ENCODE data around the gene CNDP1. TPM values are rescaled to one million over a fixed set of nuclear protein-coding genes. Genes with fewer than 3 reads are reported as not detected.

The CNDP1 gene
- total RNA-seq, 1 donor from 2014 or later, result not detected

GRCh38 chr18:74546007-74546406 is 11.7 kb downstream of the CNDP1 start:
- DNase-seq (ENCODE audit: low read depth), result no peak
- TF ChIP-seq, protein P1, sequence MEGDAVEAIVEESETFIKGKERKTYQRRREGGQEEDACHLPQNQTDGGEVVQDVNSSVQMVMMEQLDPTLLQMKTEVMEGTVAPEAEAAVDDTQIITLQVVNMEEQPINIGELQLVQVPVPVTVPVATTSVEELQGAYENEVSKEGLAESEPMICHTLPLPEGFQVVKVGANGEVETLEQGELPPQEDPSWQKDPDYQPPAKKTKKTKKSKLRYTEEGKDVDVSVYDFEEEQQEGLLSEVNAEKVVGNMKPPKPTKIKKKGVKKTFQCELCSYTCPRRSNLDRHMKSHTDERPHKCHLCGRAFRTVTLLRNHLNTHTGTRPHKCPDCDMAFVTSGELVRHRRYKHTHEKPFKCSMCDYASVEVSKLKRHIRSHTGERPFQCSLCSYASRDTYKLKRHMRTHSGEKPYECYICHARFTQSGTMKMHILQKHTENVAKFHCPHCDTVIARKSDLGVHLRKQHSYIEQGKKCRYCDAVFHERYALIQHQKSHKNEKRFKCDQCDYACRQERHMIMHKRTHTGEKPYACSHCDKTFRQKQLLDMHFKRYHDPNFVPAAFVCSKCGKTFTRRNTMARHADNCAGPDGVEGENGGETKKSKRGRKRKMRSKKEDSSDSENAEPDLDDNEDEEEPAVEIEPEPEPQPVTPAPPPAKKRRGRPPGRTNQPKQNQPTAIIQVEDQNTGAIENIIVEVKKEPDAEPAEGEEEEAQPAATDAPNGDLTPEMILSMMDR (conservative IDR thresholded peaks at IDR 0.05; ENCODE audit: low read depth, low read length), result no peak
- H3K4me3 ChIP-seq (ENCODE audit: low read depth, low read length), result no peak overlapping the region

DNA sequence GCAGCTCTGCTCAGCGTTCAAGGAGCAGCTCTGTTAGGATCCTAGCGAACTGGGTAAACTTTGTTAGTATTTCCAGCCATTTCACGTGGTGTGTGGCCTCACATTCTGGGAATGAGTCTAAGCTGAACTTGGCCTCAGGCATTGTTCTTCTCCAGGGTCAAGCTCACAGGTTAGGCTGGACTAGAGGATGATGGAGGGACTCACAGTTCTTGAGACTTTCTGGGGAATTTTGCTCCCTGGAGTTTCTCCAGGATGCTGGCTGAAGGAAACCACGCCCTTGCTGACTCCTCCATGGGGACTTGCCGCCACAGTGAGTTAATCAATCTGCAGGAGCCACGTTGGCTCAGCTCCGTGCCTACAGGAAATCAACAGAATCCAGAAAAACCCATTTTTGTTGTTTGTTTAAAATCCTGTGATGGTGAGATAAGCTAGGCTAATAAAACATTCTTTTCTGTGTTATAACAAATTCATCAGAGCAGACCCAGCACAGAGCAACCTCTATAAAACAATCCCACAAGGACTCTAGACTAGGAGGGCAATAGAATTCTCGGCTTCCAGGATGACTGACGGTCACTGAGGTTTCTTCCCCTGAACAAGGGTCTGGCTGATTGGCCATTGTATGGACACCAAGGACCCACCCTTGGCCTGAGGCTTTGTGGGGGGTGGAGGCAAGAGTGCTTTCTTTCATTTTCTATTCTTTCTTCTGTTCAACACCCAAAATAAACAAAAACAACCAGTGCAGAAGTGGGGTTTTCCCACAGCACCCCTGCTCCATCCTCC is 12.6 kb downstream of the CNDP1 start:
- H3K4me3 ChIP-seq (ENCODE audit: low read depth, low read length), result no peak overlapping the region
- DNase-seq (ENCODE audit: low read depth), result no peak
- TF ChIP-seq, protein P1 (conservative IDR thresholded peaks at IDR 0.05; ENCODE audit: low read depth, low read length), result no peak

DNA sequence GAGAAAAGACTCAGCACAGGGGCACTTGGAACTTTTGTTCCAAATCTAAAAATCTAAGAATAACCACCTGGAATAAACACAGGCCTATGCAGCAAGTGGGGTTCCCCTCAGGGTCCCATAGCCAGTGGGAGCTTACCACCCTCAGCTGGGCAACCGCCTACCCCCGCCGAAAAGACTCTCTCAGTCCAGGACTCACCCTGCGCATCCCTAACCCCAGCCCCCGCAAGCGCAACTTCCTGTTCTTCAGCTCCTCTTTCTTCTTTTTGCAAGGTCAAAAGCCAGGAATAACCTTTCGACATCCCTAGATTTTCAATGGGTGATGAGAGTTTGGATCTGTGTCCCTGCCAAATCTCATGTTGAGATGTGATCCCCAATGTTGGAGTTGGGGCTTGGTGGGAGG is 13.6 kb downstream of the CNDP1 start:
- TF ChIP-seq, protein P1 (conservative IDR thresholded peaks at IDR 0.05; ENCODE audit: low read depth, low read length), result no peak
- no peak for DNase-seq (ENCODE audit: low read depth)
- no peak overlapping the region for H3K4me3 ChIP-seq (ENCODE audit: low read depth, low read length)

GRCh38 chr18:74549591-74550104 is 15.3 kb downstream of the CNDP1 start:
- TF ChIP-seq, protein P1 (conservative IDR thresholded peaks at IDR 0.05; ENCODE audit: low read depth, low read length), result no peak
- no peak for DNase-seq (ENCODE audit: low read depth)
- H3K4me3 ChIP-seq (ENCODE audit: low read depth, low read length), result no peak overlapping the region

DNA sequence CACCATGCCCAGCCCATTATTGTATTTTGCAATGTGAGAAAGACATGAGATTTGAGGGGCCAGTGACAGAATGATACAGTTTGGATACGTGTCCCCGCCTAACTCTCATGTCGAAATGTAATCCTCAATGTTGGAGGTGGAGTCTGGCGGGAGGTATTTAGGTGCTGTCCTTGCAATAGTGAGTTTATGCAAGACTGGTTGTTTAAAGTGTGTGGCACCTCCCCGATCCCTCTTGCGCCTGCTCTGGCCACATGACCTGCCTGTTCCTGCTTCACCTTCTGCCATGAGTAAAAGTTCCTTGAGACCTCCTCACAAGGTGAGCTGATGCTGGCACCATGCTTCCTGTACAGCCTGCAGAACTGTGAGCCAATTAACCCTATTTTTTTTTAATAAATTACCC is 16.6 kb downstream of the CNDP1 start:
- DNase-seq (ENCODE audit: low read depth), result no peak
- H3K4me3 ChIP-seq (ENCODE audit: low read depth, low read length), result no peak overlapping the region

DNA sequence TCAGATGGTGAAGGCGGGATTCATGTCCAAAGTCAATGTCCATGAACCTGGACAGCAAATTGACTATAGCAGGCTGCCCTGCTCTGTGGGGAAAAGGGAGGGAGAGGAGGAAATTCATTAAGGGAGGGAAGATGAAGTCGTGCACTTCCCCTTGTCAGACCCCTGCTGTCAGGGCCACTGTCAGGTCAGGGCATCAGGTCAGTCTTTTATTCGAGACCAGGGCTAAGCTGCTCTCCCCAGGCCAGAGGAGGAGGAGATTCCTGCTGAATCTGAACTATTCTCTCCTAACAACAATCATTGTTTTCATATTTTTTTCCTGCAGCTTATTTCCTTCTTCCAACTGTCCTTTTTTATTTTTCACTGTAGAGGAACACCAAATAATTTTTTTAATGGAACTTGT is 17.2 kb downstream of the CNDP1 start:
- TF ChIP-seq, protein P1 (conservative IDR thresholded peaks at IDR 0.05; ENCODE audit: low read depth, low read length), result no peak
- H3K4me3 ChIP-seq (ENCODE audit: low read depth, low read length), result no peak overlapping the region
- no peak for DNase-seq (ENCODE audit: low read depth)

More for the DNA sequence above, 16.6 kb downstream of the CNDP1 start:
- TF ChIP-seq, protein P1 (conservative IDR thresholded peaks at IDR 0.05; ENCODE audit: low read depth, low read length), result no peak
